ENCODE results near the gene OR7C1. TPM values are rescaled to one million over a fixed set of nuclear protein-coding genes. Genes with fewer than 3 reads are reported as not detected.

Gene OR7C1
- total and polyA plus RNA-seq, 10 of the 15 experiments (the other 5 are each of a cell fraction or from before 2014, with no cell fraction given): 0.04 to 0.06 TPM; not detected in 8

DNA sequence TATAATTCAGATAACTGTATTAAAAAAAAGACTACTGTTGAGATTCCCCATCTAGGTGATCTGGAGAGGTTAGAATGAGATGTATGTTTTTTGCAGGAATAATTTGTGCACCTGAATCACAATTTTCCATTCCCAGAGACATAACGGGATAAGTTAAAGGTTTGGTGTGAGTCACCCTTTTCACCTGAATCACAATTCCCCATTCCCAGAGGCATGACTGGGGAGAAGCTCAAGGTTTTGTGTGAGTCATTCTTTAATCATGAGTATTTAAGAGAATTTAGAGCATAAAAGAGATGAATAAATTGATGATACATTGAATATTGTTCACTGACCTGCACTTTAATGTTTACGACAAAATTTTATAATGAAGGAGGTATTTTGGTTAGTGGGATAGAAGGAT, 9.0 kb downstream of the OR7C1 start:
- H3K4me1 ChIP-seq (ENCODE audit: control insufficient read depth, insufficient read depth, low read length): no peaks in the 10 kb centered on the region
- ChIA-PET RAD21 (ENCODE audit: unreplicated experiment) (no interaction called here), CTCF (no interaction called here), SMC1A (ENCODE audit: uncharacterized antibody, unreplicated experiment) (no interaction called here), POLR2A (no interaction called here)
- no peaks in the 10 kb centered on the region for H3K79me2 ChIP-seq (ENCODE audit: control insufficient read depth, insufficient read depth, low read length)
- ATAC-seq (no peak), FAIRE-seq (no peak), DNase-seq (ENCODE audit: low read depth, low spot score) (no peak)
- H3K9ac ChIP-seq (ENCODE audit: control insufficient read depth, insufficient read depth, low read length): no peak overlapping the region
- no peak overlapping the region for H3K4me3 ChIP-seq
- H4K20me1 ChIP-seq (ENCODE audit: control insufficient read depth, insufficient read depth): no peaks in the 10 kb centered on the region
- WGBS (ENCODE audit: insufficient coverage, insufficient replicate concordance, low lambda C conversion rate, missing lambda C conversion rate): 23% methylated on average over 2 of the region's 2 CpGs
- no TSS peak for BruUV-seq (replicated peaks)
- in situ Hi-C loops (cut with MboI) (no loop called here), intact Hi-C loops (cut with micrococcal nuclease; ENCODE audit: unreplicated experiment) (no loop called here)
- no peak overlapping the region for H3K4me2 ChIP-seq (ENCODE audit: control insufficient read depth, insufficient read depth)
- no peak for TF ChIP-seq SREBF1 (IDR thresholded peaks at IDR 0.05; ENCODE audit: low read length)
- TF ChIP-seq, protein P1, sequence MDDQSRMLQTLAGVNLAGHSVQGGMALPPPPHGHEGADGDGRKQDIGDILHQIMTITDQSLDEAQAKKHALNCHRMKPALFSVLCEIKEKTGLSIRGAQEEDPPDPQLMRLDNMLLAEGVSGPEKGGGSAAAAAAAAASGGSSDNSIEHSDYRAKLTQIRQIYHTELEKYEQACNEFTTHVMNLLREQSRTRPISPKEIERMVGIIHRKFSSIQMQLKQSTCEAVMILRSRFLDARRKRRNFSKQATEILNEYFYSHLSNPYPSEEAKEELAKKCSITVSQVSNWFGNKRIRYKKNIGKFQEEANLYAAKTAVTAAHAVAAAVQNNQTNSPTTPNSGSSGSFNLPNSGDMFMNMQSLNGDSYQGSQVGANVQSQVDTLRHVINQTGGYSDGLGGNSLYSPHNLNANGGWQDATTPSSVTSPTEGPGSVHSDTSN (IDR thresholded peaks at IDR 0.05; ENCODE audit: insufficient replicate concordance, low read depth, low read length): no peak
- no peak overlapping the region for H3K27ac ChIP-seq (ENCODE audit: control insufficient read depth, insufficient read depth)
- no peaks in the 10 kb centered on the region for H3K36me3 ChIP-seq (ENCODE audit: control insufficient read depth in 2 of 2, insufficient read depth in 2 of 2, low read length in 1 of 2)
- H2AFZ ChIP-seq (ENCODE audit: control insufficient read depth, low read depth, low read length): no peak overlapping the region
- H3K27me3 ChIP-seq (replicated peaks in 1 of 2; ENCODE audit: control insufficient read depth in 2 of 2, insufficient read depth in 2 of 2, low read length in 1 of 2): no peaks in the 10 kb centered on the region; a peak in 1 of 4 replicates
- H3K9me3 ChIP-seq (replicated peaks; ENCODE audit: control insufficient read depth, insufficient read depth, low read length): no peaks in the 10 kb centered on the region; the same call in 2 of the 3 replicates

DNA sequence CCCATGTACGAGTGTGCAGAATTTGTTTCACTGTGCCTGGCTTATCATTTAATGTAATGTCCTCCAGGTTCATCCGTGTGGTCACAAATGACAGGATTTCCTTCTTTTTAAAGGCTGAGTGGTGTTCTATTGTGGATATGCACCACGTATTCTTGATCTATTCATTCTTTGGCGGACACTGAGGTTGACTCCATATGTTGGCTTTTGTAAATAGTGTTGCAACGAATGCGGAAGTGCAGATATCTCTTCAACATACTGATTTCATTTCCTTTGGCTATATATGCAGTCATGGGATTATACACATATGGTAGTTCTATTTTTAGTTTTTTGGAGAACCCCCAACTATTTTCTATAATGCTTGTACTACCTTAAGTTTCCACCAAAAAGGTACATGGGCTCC, 13.0 kb downstream of the OR7C1 start:
- H3K4me2 ChIP-seq (ENCODE audit: control insufficient read depth, insufficient read depth): no peak overlapping the region
- H3K9ac ChIP-seq (ENCODE audit: control insufficient read depth, insufficient read depth, low read length): no peak overlapping the region
- no peak for ATAC-seq
- 45% methylated on average over 6 of the region's 6 CpGs for WGBS (ENCODE audit: insufficient coverage, insufficient replicate concordance, low lambda C conversion rate, missing lambda C conversion rate)
- H3K4me3 ChIP-seq: no peak overlapping the region
- no peaks in the 10 kb centered on the region for H3K79me2 ChIP-seq (ENCODE audit: control insufficient read depth, insufficient read depth, low read length)
- in situ Hi-C loops (cut with MboI) (no loop called here), intact Hi-C loops (cut with micrococcal nuclease; ENCODE audit: unreplicated experiment) (no loop called here)
- H3K9me3 ChIP-seq (replicated peaks; ENCODE audit: control insufficient read depth, insufficient read depth, low read length): no peaks in the 10 kb centered on the region; the same call in 2 of the 3 replicates
- no peaks in the 10 kb centered on the region for H3K4me1 ChIP-seq (ENCODE audit: control insufficient read depth, insufficient read depth, low read length)
- no peaks in the 10 kb centered on the region for H3K36me3 ChIP-seq (ENCODE audit: control insufficient read depth in 2 of 2, insufficient read depth in 2 of 2, low read length in 1 of 2)
- ChIA-PET RAD21 (ENCODE audit: unreplicated experiment) (no interaction called here), SMC1A (ENCODE audit: uncharacterized antibody, unreplicated experiment) (no interaction called here), POLR2A (no interaction called here), CTCF (no interaction called here)
- H3K27me3 ChIP-seq (replicated peaks in 1 of 2; ENCODE audit: control insufficient read depth in 2 of 2, insufficient read depth in 2 of 2, low read length in 1 of 2): no peaks in the 10 kb centered on the region
- no peak for DNase-seq (ENCODE audit: low read depth, low spot score)
- no peaks in the 10 kb centered on the region for H4K20me1 ChIP-seq (ENCODE audit: control insufficient read depth, insufficient read depth)
- H3K27ac ChIP-seq (ENCODE audit: control insufficient read depth, insufficient read depth): no peak overlapping the region
- FAIRE-seq: no peak
- TF ChIP-seq BMI1 (IDR thresholded peaks at IDR 0.05; ENCODE audit: borderline replicate concordance): no peak
- TF ChIP-seq CBX3 (IDR thresholded peaks at IDR 0.05; ENCODE audit: borderline replicate concordance, low read depth): no peak
- no peak for TF ChIP-seq SMAD1 (IDR thresholded peaks at IDR 0.05; ENCODE audit: low read depth, partially characterized antibody)
- TF ChIP-seq HCFC1 (IDR thresholded peaks at IDR 0.05; ENCODE audit: low read length): no peak
- TF ChIP-seq MYB (IDR thresholded peaks at IDR 0.05; ENCODE audit: borderline replicate concordance, low read depth, low read length): no peak
- H2AFZ ChIP-seq (ENCODE audit: control insufficient read depth, low read depth, low read length): no peak overlapping the region
- no TSS peak for BruUV-seq (replicated peaks)

All from GM12878 (cell line).